Activated naive CD8-positive, alpha-beta T cell treated with anti-CD3 and anti-CD28 coated beads, Interleukin-2, amount 50 U/mL, for 24 hours (primary cell): ENCODE data around the gene TENM4.
"Not testable (repeated sequence)": the region's sequence is repeated elsewhere in the genome, so short reads cannot be mapped to it uniquely, and the experiment has no call there.

Source experiments
- ATAC-seq: fragments of 150-1000 bp; cut with Tn5 transposase; one replicate; pipeline ENCODE4 v1.10.0; 2021
- DNase-seq: peaks from one replicate; pipeline ENCODE4 v3.0.0; 2021
- H3K27ac Mint-ChIP-seq: one replicate; pipeline ENCODE4 v1.8.0; 2021; ENCODE audit warnings: mild to moderate bottlenecking, mixed read lengths
- H3K27me3 Mint-ChIP-seq: one replicate; pipeline ENCODE4 v1.8.0; 2021; ENCODE audit warnings: mixed read lengths
- H3K36me3 Mint-ChIP-seq: one replicate; pipeline ENCODE4 v1.8.0; 2021; ENCODE audit warnings: low read depth, mixed read lengths
- H3K4me1 Mint-ChIP-seq: one replicate; pipeline ENCODE4 v1.8.0; 2021; ENCODE audit warnings: mixed read lengths
- H3K4me3 Mint-ChIP-seq: one replicate; pipeline ENCODE4 v1.8.0; 2021; ENCODE audit warnings: mild to moderate bottlenecking, moderate library complexity, mixed read lengths
- H3K9me3 Mint-ChIP-seq: one replicate; pipeline ENCODE4 v1.8.0; 2021; ENCODE audit warnings: mixed read lengths

The TENM4 gene

GRCh38 chr11:79196950-79197349 is 243.9 kb downstream of the TENM4 start:
- Mint-ChIP-seq H3K27ac (no peak overlapping the region), H3K4me1 (peaks cover 4% of the 10 kb centered on the region), H3K4me3 (no peak overlapping the region), H3K27me3 (no peaks in the 10 kb centered on the region), H3K9me3 (no peaks in the 10 kb centered on the region), H3K36me3 (no peaks in the 10 kb centered on the region)
- ATAC-seq (no peak), DNase-seq (no peak)

GRCh38 chr11:79195209-79195608 is 245.6 kb downstream of the TENM4 start:
- ATAC-seq (no peak), DNase-seq (no peak)
- Mint-ChIP-seq H3K4me1 (no peaks in the 10 kb centered on the region), H3K27me3 (no peaks in the 10 kb centered on the region), H3K9me3 (no peaks in the 10 kb centered on the region), H3K27ac (no peak overlapping the region), H3K36me3 (no peaks in the 10 kb centered on the region), H3K4me3 (no peak overlapping the region)

- DNase-seq (no peak), ATAC-seq (no peak)
- Mint-ChIP-seq H3K27ac (no peak overlapping the region), H3K36me3 (no peaks in the 10 kb centered on the region), H3K4me1 (no peaks in the 10 kb centered on the region), H3K4me3 (no peak overlapping the region), H3K9me3 (no peaks in the 10 kb centered on the region), H3K27me3 (no peaks in the 10 kb centered on the region)
Measured at GRCh38 chr11:79193663-79194310, 247.0 kb downstream of the TENM4 start.

DNA sequence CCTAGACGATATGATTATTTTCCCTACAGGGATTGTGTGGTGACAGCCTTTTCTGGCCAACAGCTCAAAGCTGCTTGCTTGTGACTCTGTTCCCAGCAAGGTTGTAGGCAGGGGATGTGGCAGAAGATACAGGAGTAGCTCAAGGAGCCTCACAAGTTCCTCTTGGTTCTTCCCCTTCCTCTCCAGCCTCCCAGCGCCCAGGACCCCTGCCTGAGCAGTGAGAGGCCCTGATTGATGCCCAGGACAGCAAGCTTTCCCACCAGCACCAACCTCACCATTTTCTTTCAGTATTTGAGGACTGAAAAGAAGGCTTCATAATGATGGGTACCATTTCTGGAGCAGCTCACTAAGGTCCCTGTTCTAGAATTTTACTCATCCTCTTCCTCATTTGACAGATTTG is 248.0 kb downstream of the TENM4 start:
- Mint-ChIP-seq H3K27ac (no peak overlapping the region), H3K4me1 (no peaks in the 10 kb centered on the region), H3K27me3 (no peaks in the 10 kb centered on the region), H3K4me3 (no peak overlapping the region), H3K9me3 (no peaks in the 10 kb centered on the region), H3K36me3 (no peaks in the 10 kb centered on the region)
- no peak for ATAC-seq
- no peak for DNase-seq

GRCh38 chr11:79191716-79192115 is 249.1 kb downstream of the TENM4 start:
- not testable (repeated sequence) for ATAC-seq, H3K4me3 Mint-ChIP-seq, H3K27ac Mint-ChIP-seq, H3K9me3 Mint-ChIP-seq, H3K36me3 Mint-ChIP-seq, H3K4me1 Mint-ChIP-seq, DNase-seq, H3K27me3 Mint-ChIP-seq

DNA sequence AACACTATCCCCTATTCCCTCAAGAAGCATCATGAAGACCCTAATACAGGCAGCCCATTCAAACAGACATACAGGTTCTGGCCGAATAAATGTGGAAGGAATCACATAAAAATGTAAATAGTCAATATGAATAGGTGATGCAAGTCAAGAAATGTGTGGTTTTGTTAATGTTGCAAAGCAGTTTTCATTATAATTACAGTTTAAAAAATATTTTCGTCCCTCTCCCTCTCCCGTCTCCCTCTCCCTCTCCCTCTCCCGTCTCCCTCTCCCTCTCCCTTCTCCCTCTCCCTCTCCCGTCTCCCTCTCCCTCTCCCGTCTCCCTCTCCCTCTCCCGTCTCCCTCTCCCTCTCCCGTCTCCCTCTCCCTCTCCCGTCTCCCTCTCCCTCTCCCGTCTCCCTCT is 250.3 kb downstream of the TENM4 start:
- not testable (repeated sequence) for H3K4me1 Mint-ChIP-seq, H3K4me3 Mint-ChIP-seq, DNase-seq, ATAC-seq, H3K36me3 Mint-ChIP-seq, H3K9me3 Mint-ChIP-seq, H3K27me3 Mint-ChIP-seq, H3K27ac Mint-ChIP-seq

DNA sequence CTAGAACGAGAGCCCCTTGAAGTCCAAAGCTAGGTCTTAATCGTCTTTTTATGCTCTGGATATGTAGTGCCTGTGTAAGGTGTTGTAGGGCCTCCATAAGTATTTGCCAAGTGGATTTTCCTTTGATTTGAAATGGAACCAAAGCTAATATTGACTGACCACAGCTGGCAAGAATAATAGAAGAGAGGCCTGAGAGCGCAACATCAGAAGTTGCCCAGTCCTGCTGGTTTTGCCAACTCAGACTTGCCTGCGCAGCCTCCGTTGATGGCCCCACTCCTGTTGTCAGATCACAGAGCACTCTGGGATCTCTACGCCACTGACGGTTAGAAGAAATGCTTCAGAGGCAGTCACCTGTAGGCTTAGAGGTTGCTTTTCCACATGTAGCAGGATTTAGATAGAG is 251.2 kb downstream of the TENM4 start:
- H3K27me3 Mint-ChIP-seq: no peaks in the 10 kb centered on the region
- H3K36me3 Mint-ChIP-seq: no peaks in the 10 kb centered on the region
- no peak overlapping the region for H3K4me3 Mint-ChIP-seq
- ATAC-seq (no peak), DNase-seq (no peak)
- no peaks in the 10 kb centered on the region for H3K4me1 Mint-ChIP-seq
- no peaks in the 10 kb centered on the region for H3K9me3 Mint-ChIP-seq
- no peak overlapping the region for H3K27ac Mint-ChIP-seq

GRCh38 chr11:79189055-79189454 is 251.8 kb downstream of the TENM4 start:
- Mint-ChIP-seq H3K27me3 (no peaks in the 10 kb centered on the region), H3K9me3 (no peaks in the 10 kb centered on the region), H3K36me3 (no peaks in the 10 kb centered on the region), H3K27ac (no peak overlapping the region), H3K4me3 (no peak overlapping the region), H3K4me1 (no peaks in the 10 kb centered on the region)
- DNase-seq (no peak), ATAC-seq (no peak)

- DNase-seq: no peak
- Mint-ChIP-seq H3K36me3 (no peaks in the 10 kb centered on the region), H3K27me3 (no peaks in the 10 kb centered on the region), H3K27ac (no peak overlapping the region), H3K4me3 (no peak overlapping the region), H3K4me1 (no peaks in the 10 kb centered on the region), H3K9me3 (no peaks in the 10 kb centered on the region)
- no peak for ATAC-seq
Measured at GRCh38 chr11:79186669-79187068, 254.2 kb downstream of the TENM4 start.

GRCh38 chr11:79185351-79185750 is 255.5 kb downstream of the TENM4 start:
- Mint-ChIP-seq H3K4me1 (no peaks in the 10 kb centered on the region), H3K4me3 (no peak overlapping the region), H3K9me3 (no peaks in the 10 kb centered on the region), H3K36me3 (no peaks in the 10 kb centered on the region), H3K27ac (no peak overlapping the region), H3K27me3 (no peaks in the 10 kb centered on the region)
- DNase-seq (no peak), ATAC-seq (no peak)

GRCh38 chr11:79184285-79184684 is 256.5 kb downstream of the TENM4 start:
- ATAC-seq: no peak
- H3K36me3 Mint-ChIP-seq: no peaks in the 10 kb centered on the region
- H3K4me3 Mint-ChIP-seq: no peak overlapping the region
- H3K27me3 Mint-ChIP-seq: no peaks in the 10 kb centered on the region
- no peak for DNase-seq
- H3K27ac Mint-ChIP-seq: no peak overlapping the region
- no peaks in the 10 kb centered on the region for H3K9me3 Mint-ChIP-seq
- no peaks in the 10 kb centered on the region for H3K4me1 Mint-ChIP-seq

DNA sequence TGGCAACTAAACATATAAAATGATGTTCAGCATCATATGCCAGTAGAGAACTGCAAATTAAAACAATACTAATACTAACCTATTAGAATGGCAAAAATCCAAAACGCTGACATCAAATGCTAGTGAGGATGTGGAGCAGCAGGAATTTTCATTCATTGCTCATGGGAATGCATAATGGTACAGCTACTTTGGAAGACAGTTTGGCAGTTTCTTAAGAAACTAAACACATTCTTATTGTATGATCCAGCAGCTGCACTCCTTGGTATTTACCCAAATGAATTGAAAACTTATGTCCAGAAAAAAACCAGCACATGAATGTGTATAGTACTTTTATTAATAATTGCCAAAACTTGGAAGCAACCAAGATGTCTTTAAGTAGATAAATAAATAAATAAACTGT is 258.0 kb downstream of the TENM4 start:
- DNase-seq (no peak), ATAC-seq (no peak)
- Mint-ChIP-seq H3K4me3 (no peak overlapping the region), H3K36me3 (no peaks in the 10 kb centered on the region), H3K27ac (no peak overlapping the region), H3K9me3 (no peaks in the 10 kb centered on the region), H3K4me1 (no peaks in the 10 kb centered on the region), H3K27me3 (peaks cover 7% of the 10 kb centered on the region)

- ATAC-seq (no peak), DNase-seq (no peak)
- Mint-ChIP-seq H3K27me3 (peaks cover 13% of the 10 kb centered on the region), H3K27ac (no peak overlapping the region), H3K9me3 (no peaks in the 10 kb centered on the region), H3K4me1 (no peaks in the 10 kb centered on the region), H3K36me3 (no peaks in the 10 kb centered on the region), H3K4me3 (no peak overlapping the region)
Measured at GRCh38 chr11:79179087-79179486, 261.7 kb downstream of the TENM4 start.

- DNase-seq: no peak
- no peak for ATAC-seq
- no peaks in the 10 kb centered on the region for H3K4me1 Mint-ChIP-seq
- H3K36me3 Mint-ChIP-seq: no peaks in the 10 kb centered on the region
- no peaks in the 10 kb centered on the region for H3K9me3 Mint-ChIP-seq
- H3K27me3 Mint-ChIP-seq: peaks cover 13% of the 10 kb centered on the region
- H3K4me3 Mint-ChIP-seq: no peak overlapping the region
- H3K27ac Mint-ChIP-seq: no peak overlapping the region
Measured at GRCh38 chr11:79174045-79175008, 266.5 kb downstream of the TENM4 start.

GRCh38 chr11:79173615-79174014 is 267.2 kb downstream of the TENM4 start:
- H3K4me3 Mint-ChIP-seq: no peak overlapping the region
- H3K4me1 Mint-ChIP-seq: no peaks in the 10 kb centered on the region
- H3K9me3 Mint-ChIP-seq: no peaks in the 10 kb centered on the region
- DNase-seq (no peak), ATAC-seq (no peak)
- no peak overlapping the region for H3K27ac Mint-ChIP-seq
- H3K27me3 Mint-ChIP-seq: peaks cover 13% of the 10 kb centered on the region
- no peaks in the 10 kb centered on the region for H3K36me3 Mint-ChIP-seq
